DMS114 treated with DMSO at 0.1 percent for 48 hours (cell line): Measurements from ENCODE around the gene ACOT13.
"Not testable (repeated sequence)": the region's sequence is repeated elsewhere in the genome, so short reads cannot be mapped to it uniquely, and the experiment has no call there.

Source experiments
- DNase-seq: peaks from one replicate; lab custom pipeline; 2025; ENCODE audit not compliant: unreplicated experiment; lab: John Stamatoyannopoulos, UW

Gene ACOT13

GRCh38 chr6:24666641-24667377, at the start of gene ACOT13, which contains the start of gene TDP2:
Gene ACOT13 (plus strand): TSS chr6:24667077. CDS start chr6:24667264, 187 bp downstream.
Gene TDP2 (minus strand): TSS chr6:24666899. CDS start chr6:24666862, 37 bp downstream.
- peak; percentile 94 for DNase-seq

GRCh38 chr6:24619661-24620060, 47.2 kb upstream of the ACOT13 start:
- DNase-seq = no peak

- no peak for DNase-seq
Observed at GRCh38 chr6:24620637-24621036, 46.2 kb upstream of the ACOT13 start.

- DNase-seq = no peak
Observed at GRCh38 chr6:24621626-24622289, 45.1 kb upstream of the ACOT13 start.

GRCh38 chr6:24630856-24631505, 35.9 kb upstream of the ACOT13 start:
- no peak for DNase-seq

GRCh38 chr6:24631671-24632070, 35.2 kb upstream of the ACOT13 start:
- no peak for DNase-seq

- no peak for DNase-seq
Observed at GRCh38 chr6:24632573-24632972, 34.3 kb upstream of the ACOT13 start.

- no peak for DNase-seq
Observed at GRCh38 chr6:24636681-24637080, 30.2 kb upstream of the ACOT13 start.

GRCh38 chr6:24640166-24640565, 26.7 kb upstream of the ACOT13 start:
- DNase-seq = no peak

- DNase-seq = not testable (repeated sequence)
Observed at GRCh38 chr6:24640631-24641030, 26.2 kb upstream of the ACOT13 start.

- no peak for DNase-seq
Observed at GRCh38 chr6:24642061-24642460, 24.8 kb upstream of the ACOT13 start.

- DNase-seq = no peak
Observed at GRCh38 chr6:24643920-24644319, 23.0 kb upstream of the ACOT13 start.

- DNase-seq = no peak
Observed at GRCh38 chr6:24644377-24644776, 22.5 kb upstream of the ACOT13 start.

- no peak for DNase-seq
Observed at GRCh38 chr6:24646771-24647170, 20.1 kb upstream of the ACOT13 start.

- DNase-seq = no peak
Observed at GRCh38 chr6:24648276-24648675, 18.6 kb upstream of the ACOT13 start.

- DNase-seq = no peak
Observed at GRCh38 chr6:24649691-24650090, 17.2 kb upstream of the ACOT13 start.

GRCh38 chr6:24650365-24650764, 16.5 kb upstream of the ACOT13 start:
- no peak for DNase-seq

GRCh38 chr6:24655215-24655614, 11.7 kb upstream of the ACOT13 start:
- DNase-seq = no peak

- no peak for DNase-seq
Observed at GRCh38 chr6:24658573-24659560, 8.0 kb upstream of the ACOT13 start.

- no peak for DNase-seq
Observed at GRCh38 chr6:24659561-24659960, 7.3 kb upstream of the ACOT13 start.

GRCh38 chr6:24660105-24660504, 6.8 kb upstream of the ACOT13 start:
- no peak for DNase-seq
